Activated naive CD8-positive, alpha-beta T cell treated with anti-CD3 and anti-CD28 coated beads for 36 hours (primary cell): ENCODE data around the gene ID3. TPM values are rescaled to one million over a fixed set of nuclear protein-coding genes. Genes with fewer than 3 reads are reported as not detected.

Experiments
- DNase-seq: peaks from one replicate; pipeline ENCODE4 v3.0.0; 2021
- H3K27ac Mint-ChIP-seq: one replicate; pipeline ENCODE4 v1.8.0; 2022; ENCODE audit warnings: mild to moderate bottlenecking, moderate library complexity, mixed read lengths
- H3K27me3 Mint-ChIP-seq: one replicate; pipeline ENCODE4 v1.8.0; 2022; ENCODE audit warnings: mild to moderate bottlenecking, mixed read lengths
- H3K36me3 Mint-ChIP-seq: one replicate; pipeline ENCODE4 v1.8.0; 2021; ENCODE audit warnings: mild to moderate bottlenecking, mixed read lengths
- H3K4me1 Mint-ChIP-seq: one replicate; pipeline ENCODE4 v1.8.0; 2021; ENCODE audit warnings: mixed read lengths
- H3K4me3 Mint-ChIP-seq: one replicate; pipeline ENCODE4 v1.8.0; 2022; ENCODE audit warnings: mild to moderate bottlenecking, moderate library complexity, mixed read lengths
- H3K9me3 Mint-ChIP-seq: one replicate; pipeline ENCODE4 v1.8.0; 2022; ENCODE audit warnings: mixed read lengths
- total RNA-seq, 2 experiments: library from RNA; stranded (reverse); gene quantifications; one replicate each; pipeline ENCODE4 v1.2.3, GENCODE V29; 2021

The ID3 gene
- total RNA-seq, 2 experiments from 2014 or later: 59.1 to 59.5 TPM

DNA sequence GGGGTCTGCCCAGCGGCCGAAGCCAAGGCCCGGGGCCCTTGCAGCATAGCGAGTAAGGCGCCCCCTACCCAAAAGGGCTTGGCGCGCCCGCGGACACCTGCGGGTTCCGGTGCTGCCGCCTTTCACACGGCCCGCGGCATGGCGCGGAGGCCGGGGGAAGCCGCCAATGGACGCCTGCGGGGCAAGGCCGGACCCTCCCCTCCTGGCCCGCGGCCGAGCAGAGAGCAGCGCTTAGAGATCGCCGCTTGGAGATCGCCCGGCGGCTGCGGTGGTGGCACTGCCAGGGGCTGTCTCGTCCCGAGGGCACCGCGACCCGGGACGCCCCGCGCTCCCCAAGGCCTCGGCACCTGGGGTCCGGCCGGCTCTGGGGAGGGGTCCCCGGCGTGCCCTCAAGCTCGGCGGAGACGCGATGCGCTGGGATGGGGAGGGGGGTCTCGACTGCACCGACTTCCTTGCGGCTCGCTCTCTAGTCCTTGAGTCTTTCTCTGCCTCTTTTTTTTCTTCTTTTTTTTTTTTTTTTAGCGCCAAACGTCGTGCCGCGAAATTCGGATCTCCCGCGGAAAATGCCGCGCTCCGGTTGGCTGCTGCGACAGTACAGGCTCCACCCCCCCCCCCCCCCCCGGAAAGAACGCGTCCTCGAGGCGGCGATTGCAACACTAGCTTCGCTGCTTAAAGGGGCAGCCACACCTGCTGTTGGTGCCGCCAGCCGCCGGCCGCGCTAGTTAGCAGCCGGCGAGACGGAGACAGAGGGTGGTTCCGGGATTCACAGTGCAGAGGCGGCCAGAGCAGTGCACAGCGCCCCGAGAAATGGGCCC lies 28.3 kb downstream of the ID3 start, which contains the start of gene E2F2:
TSS of gene E2F2 (minus strand) at position 487 of the 815 bp plus-strand sequence. CDS start at position 47, 440 bp downstream.
- H3K4me3 Mint-ChIP-seq: peak within 1 kb of the TSS; percentile 92
- H3K4me1 Mint-ChIP-seq: peaks cover 51% of the 10 kb centered on the region
- H3K36me3 Mint-ChIP-seq: peaks cover 34% of the 10 kb centered on the region
- DNase-seq: peak; percentile 84
- H3K27me3 Mint-ChIP-seq: peaks cover 11% of the 10 kb centered on the region
- peak within 1 kb of the TSS; percentile 97 for H3K27ac Mint-ChIP-seq
- H3K9me3 Mint-ChIP-seq: no peaks in the 10 kb centered on the region

DNA sequence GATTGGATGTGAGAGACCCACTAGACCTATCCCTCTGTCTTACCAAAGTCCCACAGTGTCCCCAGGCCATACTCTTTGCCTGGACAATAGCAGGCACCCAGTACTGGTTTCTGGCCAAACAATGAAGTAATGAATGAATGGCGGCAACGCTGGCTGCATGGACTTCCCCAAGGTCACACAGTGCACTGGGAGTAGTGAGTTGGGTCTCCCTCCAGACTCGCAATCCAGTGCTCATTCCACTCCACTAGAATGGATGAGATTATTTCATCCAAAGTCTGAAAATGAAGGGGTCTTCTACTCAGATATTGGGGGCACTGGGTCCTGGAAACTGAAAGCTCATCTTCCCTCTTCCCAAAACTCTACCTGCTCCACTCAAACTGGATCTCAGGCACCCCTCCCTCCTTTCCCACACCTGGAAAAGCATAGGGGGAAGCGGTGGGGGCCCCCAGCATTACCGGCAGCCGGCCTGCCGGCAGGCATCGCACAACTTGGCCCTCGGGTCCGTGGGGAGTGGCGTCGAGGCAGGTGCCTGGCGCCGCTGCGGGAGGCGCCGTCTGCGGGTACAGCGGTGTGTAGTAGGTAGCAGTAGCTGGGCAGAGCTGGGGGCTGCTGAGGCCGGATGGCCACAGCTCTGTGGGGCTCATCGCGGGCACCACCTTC lies 29.1 kb downstream of the ID3 start:
- Mint-ChIP-seq H3K4me1 (peaks cover 58% of the 10 kb centered on the region), H3K27ac (peak overlapping the region; percentile 69)
- DNase-seq: peak; percentile 50

DNA sequence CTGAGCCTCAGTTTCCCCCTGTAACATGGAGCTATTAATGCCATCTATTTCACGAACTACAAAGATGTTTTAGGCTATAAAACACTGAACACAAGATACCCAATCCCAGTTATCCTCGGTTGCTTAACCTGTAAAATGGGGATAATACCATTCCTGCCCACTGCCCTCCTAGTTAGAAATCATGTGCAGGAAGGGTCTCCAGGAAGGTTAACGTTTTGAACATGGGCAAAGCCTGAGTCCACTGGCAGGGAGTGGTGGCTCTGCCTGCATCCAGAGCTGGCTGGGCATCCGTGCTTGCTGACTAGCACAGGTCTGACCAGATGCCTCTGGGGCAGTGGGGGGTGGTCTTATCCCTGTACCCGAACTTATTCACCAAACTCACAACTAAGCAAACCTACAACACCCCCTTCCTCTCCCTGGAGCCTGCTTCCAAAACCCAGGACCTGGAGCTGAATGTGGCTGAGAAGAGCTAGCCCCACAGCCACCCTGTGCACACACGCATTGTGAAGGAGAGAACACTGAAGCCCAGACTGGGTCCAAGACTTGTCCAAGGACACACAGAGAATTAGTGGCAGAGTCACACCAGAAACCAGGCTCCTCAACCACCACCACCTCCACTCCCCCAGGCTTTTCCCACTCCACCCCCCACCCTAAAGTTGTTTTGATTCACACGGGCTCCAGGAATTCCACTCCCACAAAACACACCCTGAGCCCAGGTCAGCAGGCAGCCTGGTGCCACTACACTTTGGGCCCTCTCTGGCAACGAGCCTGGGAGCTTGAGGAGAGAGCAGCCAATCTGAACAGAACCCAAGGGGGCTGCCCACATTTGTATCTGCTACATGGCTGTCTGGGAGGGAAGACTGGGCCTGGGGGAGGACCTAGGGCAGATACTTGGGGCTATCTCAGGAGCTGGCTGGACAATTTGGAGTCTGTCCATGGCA lies 29.9 kb downstream of the ID3 start:
- H3K27ac Mint-ChIP-seq: no peak overlapping the region

More for the DNA sequence above, 29.1 kb downstream of the ID3 start:
- H3K4me3 Mint-ChIP-seq: peak overlapping the region; percentile 87
- H3K36me3 Mint-ChIP-seq: peaks cover 38% of the 10 kb centered on the region
- H3K27me3 Mint-ChIP-seq: peaks cover 11% of the 10 kb centered on the region
- no peaks in the 10 kb centered on the region for H3K9me3 Mint-ChIP-seq

DNA sequence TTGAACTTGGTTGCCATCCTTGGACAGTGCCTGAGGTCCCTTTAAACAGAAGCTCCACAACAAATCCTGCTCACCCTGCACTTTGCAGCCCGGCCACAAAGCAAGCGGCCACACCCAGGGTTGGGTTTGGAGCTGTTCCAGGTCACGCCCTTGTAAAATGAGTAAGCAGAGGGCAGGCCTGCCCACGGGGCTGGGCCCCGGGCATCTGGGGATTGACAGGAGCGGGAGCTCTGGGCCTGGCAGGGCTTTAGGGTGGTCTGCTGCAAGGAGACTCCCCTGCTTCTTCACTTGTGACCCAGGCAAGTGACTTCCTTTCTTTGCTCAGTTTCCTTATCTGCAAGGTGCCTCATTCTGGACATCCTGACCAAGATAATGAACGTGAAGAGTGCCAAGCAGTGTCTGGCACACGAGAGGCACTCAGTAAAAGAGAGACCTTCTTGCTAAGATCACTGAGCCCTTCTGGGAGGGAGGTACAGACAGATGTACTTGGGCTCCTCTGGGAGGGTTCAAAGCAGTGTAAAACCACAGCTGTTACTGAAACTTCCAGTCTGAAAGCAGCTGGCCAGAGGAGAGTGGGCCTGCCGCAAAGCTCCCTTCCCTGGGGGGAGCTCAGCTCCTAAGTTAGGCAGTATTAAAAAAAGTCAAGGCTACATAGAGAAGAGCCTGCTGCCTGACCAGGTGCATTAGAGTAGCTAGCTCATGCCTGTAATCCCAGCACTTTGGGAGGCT lies 30.9 kb downstream of the ID3 start:
- peaks cover 11% of the 10 kb centered on the region for H3K27me3 Mint-ChIP-seq
- peak overlapping the region; percentile 87 for H3K4me3 Mint-ChIP-seq
- peak overlapping the region; percentile 51 for H3K27ac Mint-ChIP-seq
- peak; percentile 79 for DNase-seq
- no peaks in the 10 kb centered on the region for H3K9me3 Mint-ChIP-seq
- H3K4me1 Mint-ChIP-seq: peaks cover 63% of the 10 kb centered on the region
- peaks cover 44% of the 10 kb centered on the region for H3K36me3 Mint-ChIP-seq

More for the DNA sequence above, 29.9 kb downstream of the ID3 start:
- peaks cover 11% of the 10 kb centered on the region for H3K27me3 Mint-ChIP-seq
- H3K4me1 Mint-ChIP-seq: peaks cover 63% of the 10 kb centered on the region
- H3K9me3 Mint-ChIP-seq: no peaks in the 10 kb centered on the region
- peaks cover 38% of the 10 kb centered on the region for H3K36me3 Mint-ChIP-seq
- H3K4me3 Mint-ChIP-seq: peak overlapping the region; percentile 87
- DNase-seq: peak; percentile 10

DNA sequence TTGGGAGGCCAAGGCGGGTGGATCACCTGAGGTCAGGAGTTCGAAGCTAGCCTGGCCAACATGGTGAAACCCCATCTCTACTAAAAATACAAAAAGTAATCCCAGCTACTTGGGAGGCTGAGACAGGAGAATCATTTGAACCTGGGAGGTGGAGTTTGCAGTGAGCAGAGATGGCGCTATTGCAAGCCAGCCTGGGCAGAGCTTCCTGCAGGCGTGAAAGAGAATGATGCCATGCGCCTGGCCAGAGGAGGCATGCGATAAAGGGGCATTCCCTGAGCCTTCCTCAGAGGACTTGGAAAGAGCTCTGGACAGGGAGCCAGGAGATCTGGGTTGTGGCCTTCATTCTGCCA lies 31.4 kb downstream of the ID3 start:
- Mint-ChIP-seq H3K4me3 (peak overlapping the region; percentile 87), H3K9me3 (no peaks in the 10 kb centered on the region), H3K36me3 (peaks cover 45% of the 10 kb centered on the region), H3K27ac (no peak overlapping the region), H3K4me1 (peaks cover 59% of the 10 kb centered on the region), H3K27me3 (peaks cover 11% of the 10 kb centered on the region)
- DNase-seq: no peak

DNA sequence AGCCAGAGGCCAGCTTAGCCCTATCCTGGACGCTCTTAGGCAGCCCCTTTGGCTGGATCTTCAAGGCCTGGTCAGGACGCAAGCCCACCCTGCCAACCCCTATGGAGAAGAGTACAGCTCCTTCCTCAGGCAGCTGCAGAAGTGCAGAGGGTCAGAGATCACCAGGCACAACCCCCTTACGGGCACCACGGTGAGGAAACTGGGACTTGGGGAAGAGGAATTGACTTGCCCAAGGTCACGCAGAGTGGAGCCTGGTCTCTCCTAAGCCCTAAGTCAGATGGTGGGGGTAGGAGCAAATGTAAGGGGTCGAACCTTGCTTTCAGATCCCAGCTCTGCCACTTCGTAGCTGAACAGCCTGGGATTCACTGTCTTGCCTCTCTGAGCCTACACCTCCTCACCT lies 31.9 kb downstream of the ID3 start:
- Mint-ChIP-seq H3K36me3 (peaks cover 50% of the 10 kb centered on the region), H3K27ac (no peak overlapping the region)

DNA sequence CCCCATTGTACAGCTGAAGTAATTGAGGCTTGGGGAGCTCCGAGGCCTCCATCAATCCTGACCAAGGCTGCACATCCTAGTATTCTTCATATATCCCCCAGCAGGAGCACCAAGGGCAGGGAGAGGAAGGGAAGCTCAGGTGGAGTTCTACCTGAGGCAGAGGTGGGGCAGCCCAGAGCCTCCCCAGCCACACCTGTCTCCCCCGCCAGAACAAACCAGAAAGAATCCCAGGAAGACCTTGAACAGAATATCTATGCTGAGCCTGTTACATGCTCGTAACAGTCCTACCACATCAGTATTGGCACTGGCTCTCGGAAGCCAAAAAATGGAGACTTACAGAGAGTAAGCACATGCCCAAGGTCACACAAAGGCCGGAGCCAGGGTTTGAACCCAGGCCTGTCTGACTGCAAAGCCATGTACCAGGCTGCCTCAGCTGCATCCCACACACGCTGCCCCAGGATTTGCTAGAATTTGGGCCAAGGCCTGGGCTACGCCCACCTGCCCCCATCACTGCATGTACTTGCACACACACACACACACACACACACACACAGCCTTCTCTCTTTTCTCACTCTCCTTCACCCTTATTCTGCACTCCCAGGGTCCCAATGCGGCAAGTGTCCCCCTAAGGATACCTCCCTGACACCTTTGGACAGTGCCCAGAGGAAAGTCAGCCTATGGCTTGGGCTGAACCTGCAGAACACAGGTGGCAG lies 32.8 kb downstream of the ID3 start:
- H3K27me3 Mint-ChIP-seq: peaks cover 11% of the 10 kb centered on the region
- peaks cover 56% of the 10 kb centered on the region for H3K4me1 Mint-ChIP-seq
- H3K27ac Mint-ChIP-seq: no peak overlapping the region
- DNase-seq: no peak
- peaks cover 59% of the 10 kb centered on the region for H3K36me3 Mint-ChIP-seq
- H3K4me3 Mint-ChIP-seq: no peak overlapping the region
- H3K9me3 Mint-ChIP-seq: no peaks in the 10 kb centered on the region

More for the DNA sequence above, 31.9 kb downstream of the ID3 start:
- Mint-ChIP-seq H3K4me3 (no peak overlapping the region), H3K9me3 (no peaks in the 10 kb centered on the region), H3K27me3 (peaks cover 11% of the 10 kb centered on the region), H3K4me1 (peaks cover 62% of the 10 kb centered on the region)
- DNase-seq: no peak

DNA sequence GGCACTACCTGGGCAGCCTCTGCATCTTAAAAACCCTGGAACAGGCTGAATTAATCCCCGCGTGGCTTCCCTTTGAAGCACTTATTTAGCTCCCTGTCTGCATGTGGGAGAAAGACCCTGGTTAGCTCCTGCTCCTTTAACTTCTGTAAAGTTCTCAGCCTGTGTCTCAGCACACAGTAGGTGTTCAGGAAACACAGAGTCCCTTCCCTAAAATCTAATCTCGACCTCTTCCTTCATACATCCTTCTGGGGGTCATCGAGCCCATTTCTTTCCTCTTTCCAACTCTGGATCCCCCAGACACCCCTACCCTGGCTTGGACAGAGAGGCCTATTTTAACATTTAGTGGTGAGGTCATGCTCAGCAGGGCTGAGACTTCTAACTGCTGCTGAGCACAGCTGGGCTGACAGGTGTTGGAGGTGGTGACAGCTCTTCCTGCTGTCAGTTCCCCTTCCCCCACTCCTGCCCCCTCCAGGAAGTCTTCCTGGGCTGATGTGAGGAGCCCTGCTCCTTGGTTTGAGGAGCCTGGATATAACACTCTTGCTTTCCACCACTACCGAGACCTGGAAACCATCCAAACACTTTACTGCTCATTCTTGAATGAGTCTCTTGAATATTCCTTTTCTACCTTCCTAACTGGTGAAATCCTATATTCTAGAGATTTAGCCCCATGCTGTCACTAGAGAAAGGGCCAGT lies 33.6 kb downstream of the ID3 start:
- peak overlapping the region; percentile 55 for H3K4me3 Mint-ChIP-seq
- peaks cover 63% of the 10 kb centered on the region for H3K36me3 Mint-ChIP-seq
- no peaks in the 10 kb centered on the region for H3K9me3 Mint-ChIP-seq
- peak overlapping the region; percentile 49 for H3K27ac Mint-ChIP-seq
- peaks cover 54% of the 10 kb centered on the region for H3K4me1 Mint-ChIP-seq
- no peak for DNase-seq
- peaks cover 7% of the 10 kb centered on the region for H3K27me3 Mint-ChIP-seq

DNA sequence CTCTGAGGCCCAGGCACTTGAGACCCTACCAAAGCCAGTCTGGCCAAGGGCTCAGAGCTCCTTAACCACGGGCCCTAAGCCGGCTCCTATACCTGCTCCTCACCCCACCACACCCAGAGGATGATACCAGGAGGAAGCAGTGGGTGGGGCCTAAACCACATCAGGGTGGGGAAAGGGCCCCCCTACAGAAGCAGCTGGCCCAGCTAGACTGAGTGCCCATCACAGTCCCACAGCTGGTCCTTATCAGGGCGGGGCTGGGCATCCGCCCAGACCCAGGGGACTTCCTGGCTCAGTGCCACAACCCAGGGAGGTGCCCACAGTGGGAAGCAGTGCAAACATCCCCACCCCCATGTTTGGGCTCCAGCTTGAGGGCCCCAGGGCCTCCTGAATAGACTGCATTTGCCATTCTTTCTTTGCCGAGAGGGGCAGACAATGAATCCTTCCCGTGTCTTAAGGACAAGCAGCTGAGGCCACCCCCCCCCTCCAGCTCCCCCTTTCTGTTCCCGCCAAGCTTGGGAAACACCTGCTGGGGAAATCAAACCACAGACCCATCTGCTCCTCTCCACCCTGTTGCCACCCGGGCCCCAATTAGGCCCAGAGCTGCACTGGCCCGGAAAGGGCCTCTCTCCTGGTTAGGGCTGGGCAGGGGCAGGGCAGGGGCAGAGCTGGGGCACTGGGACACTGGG lies 34.4 kb downstream of the ID3 start:
- Mint-ChIP-seq H3K9me3 (no peaks in the 10 kb centered on the region), H3K27me3 (peaks cover 2% of the 10 kb centered on the region), H3K36me3 (peaks cover 58% of the 10 kb centered on the region), H3K27ac (no peak overlapping the region), H3K4me3 (peak overlapping the region; percentile 29), H3K4me1 (peaks cover 54% of the 10 kb centered on the region)
- DNase-seq: no peak

DNA sequence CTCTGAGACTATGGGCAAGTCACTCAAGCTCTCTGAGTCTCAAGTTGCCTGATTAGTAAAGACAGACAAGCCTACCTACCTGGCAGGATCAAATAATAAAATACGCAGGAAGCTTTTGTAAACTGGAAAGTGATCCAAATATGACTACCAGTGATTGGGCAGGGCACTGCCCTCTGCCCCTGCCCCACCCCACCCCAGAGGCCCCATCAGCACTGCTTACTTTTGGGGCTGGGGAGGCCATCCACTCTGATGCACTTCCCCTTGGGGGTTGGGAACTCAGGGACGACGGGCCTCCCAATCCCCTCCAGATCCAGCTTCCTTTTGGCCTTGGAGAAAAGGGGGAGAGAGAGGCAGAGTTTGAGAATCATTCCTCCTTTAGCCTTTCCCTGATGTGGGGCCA lies 35.1 kb downstream of the ID3 start:
- H3K27ac Mint-ChIP-seq: no peak overlapping the region
- H3K36me3 Mint-ChIP-seq: peaks cover 53% of the 10 kb centered on the region
- DNase-seq: no peak
- H3K27me3 Mint-ChIP-seq: no peaks in the 10 kb centered on the region
- no peaks in the 10 kb centered on the region for H3K9me3 Mint-ChIP-seq
- peaks cover 48% of the 10 kb centered on the region for H3K4me1 Mint-ChIP-seq
- H3K4me3 Mint-ChIP-seq: no peak overlapping the region

DNA sequence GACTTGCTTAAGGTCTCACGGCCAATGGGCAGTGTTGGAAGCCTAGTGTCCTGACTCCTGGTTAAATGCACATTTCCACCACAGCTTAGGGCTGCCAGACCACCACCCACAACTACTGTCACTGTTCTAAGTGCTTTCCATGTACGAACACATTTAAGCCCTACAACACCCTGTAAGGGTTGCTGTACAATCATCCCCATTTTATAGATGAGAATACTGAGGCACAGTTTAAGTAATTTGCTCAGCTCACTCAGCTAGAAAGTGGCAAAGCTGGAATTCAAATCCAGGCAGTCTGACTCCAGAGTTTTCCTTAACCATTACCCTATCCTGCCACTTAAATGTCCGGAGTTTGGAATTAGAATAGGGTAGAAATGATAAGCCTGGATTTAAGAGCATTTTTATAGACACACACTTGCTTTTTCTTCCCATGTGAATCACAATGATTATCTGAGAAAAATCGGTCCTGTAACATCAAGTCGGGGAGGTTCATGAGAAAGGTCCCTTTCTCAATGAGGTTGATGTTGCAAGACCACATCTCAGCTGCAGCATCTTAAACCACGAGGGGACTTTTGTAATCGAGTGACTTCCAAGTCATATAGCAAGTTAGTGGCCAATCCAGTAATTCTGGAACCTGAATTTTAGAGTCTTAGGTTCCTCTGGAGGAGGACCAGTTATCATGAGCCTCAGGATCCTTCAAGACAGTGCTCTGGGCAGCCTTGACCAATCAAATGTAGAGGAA lies 36.9 kb downstream of the ID3 start:
- Mint-ChIP-seq H3K27me3 (no peaks in the 10 kb centered on the region), H3K27ac (peak overlapping the region; percentile 45), H3K4me3 (no peak overlapping the region), H3K36me3 (peaks cover 54% of the 10 kb centered on the region), H3K9me3 (no peaks in the 10 kb centered on the region), H3K4me1 (peaks cover 33% of the 10 kb centered on the region)
- DNase-seq: no peak

DNA sequence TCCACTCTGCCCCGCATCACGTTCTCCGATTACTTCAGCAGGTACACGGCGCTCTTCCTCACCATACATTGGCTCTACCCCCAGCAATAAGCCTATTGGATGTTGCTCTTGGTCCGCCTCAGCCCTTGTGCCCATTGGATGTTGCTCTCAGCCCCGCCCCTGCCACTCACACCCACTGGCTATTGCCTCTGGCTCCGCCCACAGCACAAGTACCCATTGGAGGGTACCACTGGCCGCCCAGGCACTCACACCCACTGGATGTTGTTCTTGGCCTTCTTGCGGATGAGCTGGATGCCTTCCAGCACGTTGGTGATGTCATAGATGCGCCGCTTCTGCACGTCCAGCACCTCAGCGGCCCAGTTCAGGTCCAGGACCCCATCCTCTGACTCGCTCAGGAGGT lies 37.7 kb downstream of the ID3 start:
- no peak for DNase-seq
- no peak overlapping the region for H3K4me3 Mint-ChIP-seq
- H3K4me1 Mint-ChIP-seq: peaks cover 25% of the 10 kb centered on the region
- peaks cover 54% of the 10 kb centered on the region for H3K36me3 Mint-ChIP-seq
- H3K9me3 Mint-ChIP-seq: no peaks in the 10 kb centered on the region
- H3K27me3 Mint-ChIP-seq: no peaks in the 10 kb centered on the region
- H3K27ac Mint-ChIP-seq: no peak overlapping the region
